NCI-H526 (cell line): ENCODE data around the gene SOX6.
"Not testable (repeated sequence)": the region's sequence is repeated elsewhere in the genome, so short reads cannot be mapped to it uniquely, and the experiment has no call there.

ENCODE experiments used
- DNase-seq, 2 experiments: peaks; one replicate each; lab custom pipeline; 2025; lab: John Stamatoyannopoulos, UW

SOX6 gene

GRCh38 chr11:16149476-16149875 is 206.9 kb downstream of the SOX6 start:
- DNase-seq: no peak

GRCh38 chr11:16148301-16148931 is 207.9 kb downstream of the SOX6 start:
- DNase-seq: no peak

GRCh38 chr11:16146980-16147379 is 209.4 kb downstream of the SOX6 start:
- not testable (repeated sequence) for DNase-seq

- not testable (repeated sequence) for DNase-seq
Measured at GRCh38 chr11:16141614-16142013, 214.7 kb downstream of the SOX6 start.

GRCh38 chr11:16141162-16141561 is 215.2 kb downstream of the SOX6 start:
- not testable (repeated sequence) for DNase-seq

- DNase-seq: no peak
Measured at GRCh38 chr11:16136792-16137390, 219.5 kb downstream of the SOX6 start.

- DNase-seq: no peak
Measured at GRCh38 chr11:16133867-16134266, 222.5 kb downstream of the SOX6 start.

- no peak for DNase-seq
Measured at GRCh38 chr11:16127732-16128131, 228.6 kb downstream of the SOX6 start.

- peak; percentile 95 to 97 for DNase-seq
Measured at GRCh38 chr11:16126362-16126761, 230.0 kb downstream of the SOX6 start.

GRCh38 chr11:16125796-16126195 is 230.6 kb downstream of the SOX6 start:
- no peak for DNase-seq

GRCh38 chr11:16124390-16124789 is 232.0 kb downstream of the SOX6 start:
- no peak for DNase-seq

- peak in 1 of 2 experiments; percentile 16 for DNase-seq
Measured at GRCh38 chr11:16121853-16122252, 234.5 kb downstream of the SOX6 start.

GRCh38 chr11:16120008-16120407 is 236.3 kb downstream of the SOX6 start:
- DNase-seq: no peak

- peak in 1 of 2 experiments; percentile 32 for DNase-seq
Measured at GRCh38 chr11:16117989-16118756, 238.2 kb downstream of the SOX6 start.

GRCh38 chr11:16114978-16115871 is 241.1 kb downstream of the SOX6 start:
- no peak for DNase-seq

- DNase-seq: no peak
Measured at GRCh38 chr11:16114431-16114830, 241.9 kb downstream of the SOX6 start.

GRCh38 chr11:16111690-16112089 is 244.7 kb downstream of the SOX6 start:
- DNase-seq: peak in 1 of 2 experiments; percentile 36

- DNase-seq: no peak
Measured at GRCh38 chr11:16110886-16111285, 245.5 kb downstream of the SOX6 start.

- peak; percentile 45 to 66 for DNase-seq
Measured at GRCh38 chr11:16099343-16099900, 256.9 kb downstream of the SOX6 start.

- DNase-seq: peak; percentile 57 to 76
Measured at GRCh38 chr11:16098526-16099205, 257.7 kb downstream of the SOX6 start.

- DNase-seq: peak; percentile 98 to 99
Measured at GRCh38 chr11:16097543-16097942, 258.8 kb downstream of the SOX6 start.
